Mucosa of gallbladder (tissue), 1 donor: ENCODE measurements around the gene SPACA1. TPM values are rescaled to one million over a fixed set of nuclear protein-coding genes. Genes with fewer than 3 reads are reported as not detected.
A peak's percentile ranks its signal among the peaks of the same experiment; 100 is the strongest.

Experiments used
- DNase-seq: peaks from one replicate; pipeline ENCODE4 v3.0.0-alpha.2; 2020; ENCODE audit warnings: low spot score
- total RNA-seq: library from RNA; stranded (reverse); gene quantifications from one replicate; pipeline ENCODE4 v1.2.1, GENCODE V29; 2021
- donor health status: DM: no; HTN: no; CAD: no.

Gene SPACA1
- total RNA-seq, 1 donor from 2014 or later: not detected

GRCh38 chr6:88105741-88106340, 58.2 kb downstream of the SPACA1 start:
- DNase-seq: no peak

DNA sequence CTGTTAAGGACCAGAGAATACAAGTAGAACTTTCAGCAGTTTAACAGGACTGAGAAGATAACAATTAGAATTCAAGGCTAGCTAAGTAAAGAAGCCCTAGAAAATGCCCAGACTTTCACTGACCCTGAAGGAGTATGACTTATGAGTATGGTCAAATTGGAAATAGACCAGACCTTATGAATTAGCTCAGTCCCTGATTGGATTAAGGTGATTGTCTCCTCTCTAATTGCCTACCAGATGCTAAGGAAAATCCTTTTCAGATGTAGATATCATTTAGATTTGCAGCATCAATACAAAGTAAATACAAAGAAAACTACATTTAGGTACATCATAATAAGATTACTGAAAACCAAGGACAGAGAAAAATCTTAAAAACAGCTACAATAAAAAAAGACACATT, 59.6 kb downstream of the SPACA1 start:
- DNase-seq: no peak

GRCh38 chr6:88111991-88112390, 64.3 kb downstream of the SPACA1 start:
- DNase-seq: peak; percentile 86

- DNase-seq: no peak
Measured at GRCh38 chr6:88114838-88115237, 67.2 kb downstream of the SPACA1 start.

DNA sequence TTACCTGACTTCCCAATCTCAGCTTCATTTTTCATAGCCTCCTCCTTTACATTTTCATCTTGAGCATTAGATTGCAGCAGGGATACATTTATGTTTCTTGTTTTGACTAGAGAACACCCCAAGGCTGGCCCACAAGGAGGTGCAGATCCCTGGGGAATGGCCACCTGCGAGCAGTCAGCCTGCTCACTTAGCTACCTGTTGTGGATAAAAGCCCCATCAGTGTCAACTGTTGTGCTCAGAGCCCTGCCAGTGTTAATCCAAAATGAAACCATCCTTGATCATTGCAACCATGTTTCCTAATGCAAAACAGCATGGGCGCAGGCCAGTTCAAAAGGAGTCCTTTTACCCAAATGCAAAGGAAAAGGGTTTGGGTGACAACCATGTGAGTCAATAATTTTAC, 67.7 kb downstream of the SPACA1 start:
- no peak for DNase-seq

GRCh38 chr6:88116276-88116675, 68.6 kb downstream of the SPACA1 start:
- DNase-seq: no peak

Other genes starting within 250 kb of the SPACA1 start
- 3.7 TPM for gene CNR1, start 118.5 kb downstream of the SPACA1 start, total RNA-seq